CD8-positive, alpha-beta memory T cell (primary cell): ENCODE data around the gene ITGB3. TPM values are rescaled to one million over a fixed set of nuclear protein-coding genes. Genes with fewer than 3 reads are reported as not detected.

ENCODE experiments used
- CTCF ChIA-PET: fragments of 350-600 bp; sonication (Branson Sonifier 250); formaldehyde crosslinking; loops from one replicate; lab custom pipeline; 2021; ENCODE audit warnings: antibody characterized with exemption; lab: Charles Lee
- POLR2A ChIA-PET: fragments of 350-600 bp; sonication (Branson Sonifier 250); formaldehyde crosslinking; loops from one replicate; lab custom pipeline; 2021; ENCODE audit warnings: antibody characterized with exemption; lab: Charles Lee
- DNase-seq, 5 donors: peaks; one replicate each; pipeline versions ENCODE4 v3.0.0 to v3.0.0-alpha.2; 2020 to 2022; ENCODE audit warnings: mixed read lengths in 1 of 5
- H3K27ac ChIP-seq: one replicate; pipeline ENCODE4 v1.7.0; 2013; ENCODE audit warnings: low read depth, mild to moderate bottlenecking, low read length, moderate library complexity
- H3K27me3 ChIP-seq: 2 replicates; pipeline ENCODE4 v1.7.0; 2013; ENCODE audit warnings: low read length, mild to moderate bottlenecking; ENCODE audit not compliant: insufficient read depth, poor library complexity, severe bottlenecking
- H3K36me3 ChIP-seq: 2 replicates; pipeline ENCODE4 v1.7.0; 2013; ENCODE audit warnings: mild to moderate bottlenecking, low read length, moderate library complexity; ENCODE audit not compliant: insufficient read depth
- H3K4me1 ChIP-seq: 2 replicates; pipeline ENCODE4 v1.7.0; 2013; ENCODE audit warnings: mild to moderate bottlenecking, low read length, moderate library complexity; ENCODE audit not compliant: insufficient read depth
- H3K4me3 ChIP-seq: 2 replicates; pipeline ENCODE4 v1.7.0; 2013; ENCODE audit warnings: mild to moderate bottlenecking, low read length
- H3K9me3 ChIP-seq: 2 replicates; pipeline ENCODE4 v1.7.0; 2013; ENCODE audit warnings: mild to moderate bottlenecking, low read length
- H3K27ac Mint-ChIP-seq, 8 donors: one replicate each; pipeline ENCODE4 v1.8.0; 2020 to 2021; ENCODE audit warnings: mixed read lengths in 8 of 8, mild to moderate bottlenecking in 6 of 8, inconsistent platforms in 3 of 8, moderate library complexity in 3 of 8
- H3K27me3 Mint-ChIP-seq, 2 donors: one replicate each; pipeline ENCODE4 v1.8.0; 2020 to 2021; ENCODE audit warnings: mixed read lengths in 2 of 2, mild to moderate bottlenecking in 1 of 2, moderate library complexity in 1 of 2
- H3K36me3 Mint-ChIP-seq, 3 donors: one replicate each; pipeline ENCODE4 v1.8.0; 2020 to 2021; ENCODE audit warnings: mixed read lengths in 3 of 3, inconsistent platforms in 1 of 3, mild to moderate bottlenecking in 1 of 3
- H3K4me1 Mint-ChIP-seq, 3 donors: one replicate each; pipeline ENCODE4 v1.8.0; 2020 to 2021; ENCODE audit warnings: mixed read lengths in 3 of 3, inconsistent platforms in 1 of 3, mild to moderate bottlenecking in 1 of 3
- H3K4me3 Mint-ChIP-seq, 7 donors: one replicate each; pipeline ENCODE4 v1.8.0; 2020 to 2021; ENCODE audit warnings: mixed read lengths in 7 of 7, mild to moderate bottlenecking in 6 of 7, moderate library complexity in 4 of 7, inconsistent platforms in 2 of 7
- H3K9me3 Mint-ChIP-seq, 5 donors: one replicate each; pipeline ENCODE4 v1.8.0; 2020 to 2022; ENCODE audit warnings: mixed read lengths in 5 of 5, mild to moderate bottlenecking in 3 of 5, moderate library complexity in 2 of 5, inconsistent platforms in 1 of 5
- polyA plus RNA-seq: library from polyadenylated mRNA; unstranded; fragments of 300-500 nt; fragmentation: Illumina TruSeq; gene quantifications from one replicate; pipeline ENCODE4 v1.2.3, GENCODE V29; 2021
- total RNA-seq, 2 experiments: library from RNA; stranded (reverse); gene quantifications; one replicate each; pipeline ENCODE4 v1.2.3, GENCODE V29; 2021

ITGB3 gene
- total and polyA plus RNA-seq, 3 experiments from 2014 or later, result 0.07 to 0.13 TPM; not detected in 1

DNA sequence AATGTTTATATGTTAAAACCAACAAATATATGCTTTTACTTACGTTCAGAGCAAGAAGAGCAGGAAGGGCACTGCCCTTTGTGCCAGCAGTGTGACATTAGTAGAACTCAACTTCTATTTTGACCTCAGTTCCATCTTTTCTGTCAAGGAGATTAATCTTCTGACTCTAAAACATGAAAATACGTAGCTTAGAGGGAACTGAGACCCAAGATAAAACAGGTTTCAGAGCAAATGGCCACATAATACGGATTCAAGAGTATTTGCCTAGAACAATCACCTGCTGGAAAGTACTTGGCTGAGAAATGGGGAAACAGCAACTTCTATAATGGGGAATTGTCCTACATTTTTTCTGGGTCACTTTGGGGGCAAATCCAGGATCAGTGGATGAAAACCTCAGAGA lies 22.3 kb upstream of the ITGB3 start:
- Histone ChIP-seq H3K27ac (no peak overlapping the region), H3K9me3 (no peaks in the 10 kb centered on the region), H3K4me3 (no peak overlapping the region), H3K36me3 (no peaks in the 10 kb centered on the region), H3K4me1 (peaks cover 8% of the 10 kb centered on the region), H3K27me3 (no peaks in the 10 kb centered on the region)
- no peaks in the 10 kb centered on the region for H3K36me3 Mint-ChIP-seq
- H3K4me3 Mint-ChIP-seq, result no peak overlapping the region
- CTCF ChIA-PET, result interaction anchor here (3.3 kb wide), 1 partner anchor 84 kb away, joined by 16 read pairs; no protein-coding TSS in a partner anchor
- no peaks in the 10 kb centered on the region for H3K9me3 Mint-ChIP-seq
- H3K27me3 Mint-ChIP-seq, result peaks cover 3 to 6% of the 10 kb centered on the region in 2 donors
- POLR2A ChIA-PET, result interaction anchor here (1.0 kb wide), 1 partner anchor 93 kb away, joined by 4 read pairs; no protein-coding TSS in a partner anchor
- DNase-seq, result no peak
- peaks cover 10 to 15% (median 13%) of the 10 kb centered on the region in 3 donors for H3K4me1 Mint-ChIP-seq
- H3K27ac Mint-ChIP-seq, result no peak overlapping the region

DNA sequence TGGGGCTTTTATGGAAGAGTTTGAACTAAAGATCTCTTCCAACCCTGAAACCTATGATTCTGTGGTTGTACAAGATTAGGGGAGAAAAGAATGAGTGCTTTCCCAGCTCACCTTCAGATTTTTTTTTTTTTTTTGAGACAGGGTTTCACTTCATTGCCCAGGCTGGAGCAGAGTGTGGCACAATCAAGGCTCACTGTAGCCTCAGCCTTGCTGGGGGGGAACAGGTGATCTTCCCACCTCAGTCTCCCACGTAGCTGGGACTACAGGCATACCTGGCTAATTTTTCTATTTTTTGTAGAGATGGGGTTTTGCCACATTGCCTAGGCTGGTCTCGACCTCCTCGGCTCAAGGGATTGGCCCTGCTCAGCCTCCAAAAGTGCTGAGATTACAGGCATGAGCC lies 21.8 kb upstream of the ITGB3 start:
- Histone ChIP-seq H3K9me3 (no peaks in the 10 kb centered on the region), H3K27ac (no peak overlapping the region), H3K27me3 (no peaks in the 10 kb centered on the region), H3K4me1 (peaks cover 8% of the 10 kb centered on the region), H3K4me3 (no peak overlapping the region), H3K36me3 (no peaks in the 10 kb centered on the region)
- no peak for DNase-seq
- POLR2A ChIA-PET, result interaction anchor here (1.0 kb wide), 1 partner anchor 93 kb away, joined by 4 read pairs; no protein-coding TSS in a partner anchor
- Mint-ChIP-seq H3K36me3 (no peaks in the 10 kb centered on the region), H3K9me3 (no peaks in the 10 kb centered on the region), H3K27ac (no peak overlapping the region), H3K4me3 (no peak overlapping the region), H3K27me3 (peaks cover 3 to 6% of the 10 kb centered on the region in 2 donors), H3K4me1 (peaks cover 10 to 15% (median 13%) of the 10 kb centered on the region in 3 donors)
- CTCF ChIA-PET, result interaction anchor here (3.3 kb wide), 1 partner anchor 83 kb away, joined by 16 read pairs; no protein-coding TSS in a partner anchor

DNA sequence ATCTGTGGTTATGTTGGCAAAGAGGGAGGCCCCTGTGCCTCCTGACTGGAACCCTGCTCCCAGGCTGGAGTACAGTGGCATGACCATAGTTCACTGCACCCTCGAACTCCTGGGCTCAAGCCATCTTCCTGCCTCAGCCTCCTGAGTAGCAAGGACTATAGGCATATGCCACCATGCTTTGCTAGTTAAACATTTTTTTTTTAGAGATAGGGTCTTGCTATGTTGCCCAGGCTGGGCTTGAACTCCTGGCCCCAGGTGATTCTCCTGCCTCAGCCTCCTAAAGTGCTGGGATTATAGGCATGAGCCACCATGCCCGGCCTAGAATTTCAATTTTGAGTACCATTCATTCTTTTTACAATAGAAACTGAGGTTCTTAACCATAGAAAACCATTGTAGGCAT lies 21.2 kb upstream of the ITGB3 start:
- Mint-ChIP-seq H3K4me1 (peaks cover 10 to 15% (median 13%) of the 10 kb centered on the region in 3 donors), H3K27ac (no peak overlapping the region), H3K27me3 (peaks cover 3 to 6% of the 10 kb centered on the region in 2 donors), H3K4me3 (no peak overlapping the region), H3K36me3 (no peaks in the 10 kb centered on the region), H3K9me3 (no peaks in the 10 kb centered on the region)
- ChIA-PET POLR2A (interaction anchor here (0.6 kb wide), 1 partner anchor 449 kb away, joined by 6 read pairs; no protein-coding TSS in a partner anchor), CTCF (no interaction called here)
- peaks cover 8% of the 10 kb centered on the region for H3K4me1 ChIP-seq
- no peak for DNase-seq
- no peaks in the 10 kb centered on the region for H3K9me3 ChIP-seq
- no peaks in the 10 kb centered on the region for H3K36me3 ChIP-seq
- H3K4me3 ChIP-seq, result no peak overlapping the region
- no peak overlapping the region for H3K27ac ChIP-seq
- no peaks in the 10 kb centered on the region for H3K27me3 ChIP-seq

DNA sequence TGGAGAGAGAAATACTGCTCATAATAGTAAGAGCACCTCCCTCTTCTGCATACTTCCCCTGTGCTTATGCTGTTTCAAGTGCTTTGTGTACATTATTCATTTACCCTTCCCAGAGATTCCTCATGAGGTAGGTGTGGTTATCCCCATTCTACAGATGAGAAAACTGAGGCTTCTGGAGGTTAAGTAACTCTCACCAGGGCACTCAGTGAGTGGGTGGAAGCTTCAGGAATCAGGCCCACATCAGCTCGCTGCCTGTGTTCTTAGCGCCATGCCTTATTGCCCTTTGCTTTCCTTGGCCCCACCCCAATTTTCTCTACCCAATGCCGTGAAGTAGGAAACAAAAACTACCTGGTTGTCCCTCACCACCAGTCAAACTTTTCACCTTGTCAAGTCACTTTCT lies 18.1 kb upstream of the ITGB3 start:
- POLR2A ChIA-PET, result no interaction called here
- Mint-ChIP-seq H3K4me3 (no peak overlapping the region), H3K36me3 (no peaks in the 10 kb centered on the region), H3K9me3 (no peaks in the 10 kb centered on the region), H3K27ac (peak overlapping the region in 2 of 8 donors; percentile 38 to 54), H3K4me1 (peaks cover 3 to 13% (median 5%) of the 10 kb centered on the region in 3 donors), H3K27me3 (peaks cover 0 to 2% of the 10 kb centered on the region in 2 donors)
- no peak for DNase-seq
- Histone ChIP-seq H3K4me3 (no peak overlapping the region), H3K4me1 (no peaks in the 10 kb centered on the region), H3K27me3 (no peaks in the 10 kb centered on the region), H3K36me3 (no peaks in the 10 kb centered on the region), H3K9me3 (no peaks in the 10 kb centered on the region), H3K27ac (no peak overlapping the region)
- CTCF ChIA-PET, result interaction anchor here (1.2 kb wide), 1 partner anchor 30 kb away, joined by 4 read pairs; no protein-coding TSS in a partner anchor

DNA sequence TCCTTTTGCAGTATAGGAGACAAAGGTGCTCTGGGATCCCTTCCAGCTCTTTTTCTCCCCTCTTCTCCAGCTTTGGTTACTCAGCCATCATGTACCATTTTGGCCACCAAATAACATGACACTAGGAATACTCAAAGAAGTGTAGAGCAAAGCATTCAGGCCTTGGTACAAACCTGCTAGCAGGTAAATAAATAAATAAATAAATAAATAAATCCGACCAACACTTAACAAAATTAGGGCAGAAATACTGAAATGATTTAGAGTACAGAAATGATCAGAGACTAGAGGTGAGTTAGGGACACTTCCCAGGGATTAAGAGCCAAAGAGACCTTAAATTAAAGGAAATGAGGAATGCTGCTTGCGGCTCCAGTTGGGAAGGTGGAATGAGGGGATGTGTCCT lies 17.7 kb upstream of the ITGB3 start:
- ChIA-PET POLR2A (no interaction called here), CTCF (interaction anchor here (1.2 kb wide), 1 partner anchor 30 kb away, joined by 4 read pairs; no protein-coding TSS in a partner anchor)
- Mint-ChIP-seq H3K4me1 (peaks cover 5 to 13% (median 5%) of the 10 kb centered on the region in 3 donors), H3K27ac (peak overlapping the region in 1 of 8 donors; percentile 54), H3K9me3 (no peaks in the 10 kb centered on the region), H3K4me3 (no peak overlapping the region), H3K27me3 (no peaks in the 10 kb centered on the region), H3K36me3 (no peaks in the 10 kb centered on the region)
- H3K9me3 ChIP-seq, result no peaks in the 10 kb centered on the region
- H3K4me3 ChIP-seq, result no peak overlapping the region
- DNase-seq, result no peak
- H3K27ac ChIP-seq, result no peak overlapping the region
- H3K27me3 ChIP-seq, result no peaks in the 10 kb centered on the region
- H3K4me1 ChIP-seq, result no peaks in the 10 kb centered on the region
- H3K36me3 ChIP-seq, result no peaks in the 10 kb centered on the region

DNA sequence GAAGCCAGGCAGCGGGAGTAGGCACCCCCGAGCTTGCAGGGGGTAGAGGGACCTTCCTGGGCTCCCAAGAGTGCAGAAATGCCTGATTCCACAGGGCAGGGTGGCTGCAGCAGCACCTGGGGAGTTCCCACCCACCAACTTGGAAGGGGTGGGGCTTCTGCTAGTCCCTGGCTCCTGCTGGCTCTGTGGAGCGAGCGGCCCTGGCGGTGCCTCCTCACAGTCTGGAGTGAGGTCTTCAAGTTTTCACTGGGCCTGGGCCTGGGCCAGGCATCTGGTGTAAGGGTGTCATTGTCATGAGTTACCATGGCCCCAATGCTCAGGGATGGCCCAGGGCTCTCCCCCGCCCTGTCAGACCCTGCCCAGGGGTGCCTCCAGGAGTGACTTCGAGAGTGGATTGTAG lies 15.8 kb upstream of the ITGB3 start:
- CTCF ChIA-PET, result no interaction called here

DNA sequence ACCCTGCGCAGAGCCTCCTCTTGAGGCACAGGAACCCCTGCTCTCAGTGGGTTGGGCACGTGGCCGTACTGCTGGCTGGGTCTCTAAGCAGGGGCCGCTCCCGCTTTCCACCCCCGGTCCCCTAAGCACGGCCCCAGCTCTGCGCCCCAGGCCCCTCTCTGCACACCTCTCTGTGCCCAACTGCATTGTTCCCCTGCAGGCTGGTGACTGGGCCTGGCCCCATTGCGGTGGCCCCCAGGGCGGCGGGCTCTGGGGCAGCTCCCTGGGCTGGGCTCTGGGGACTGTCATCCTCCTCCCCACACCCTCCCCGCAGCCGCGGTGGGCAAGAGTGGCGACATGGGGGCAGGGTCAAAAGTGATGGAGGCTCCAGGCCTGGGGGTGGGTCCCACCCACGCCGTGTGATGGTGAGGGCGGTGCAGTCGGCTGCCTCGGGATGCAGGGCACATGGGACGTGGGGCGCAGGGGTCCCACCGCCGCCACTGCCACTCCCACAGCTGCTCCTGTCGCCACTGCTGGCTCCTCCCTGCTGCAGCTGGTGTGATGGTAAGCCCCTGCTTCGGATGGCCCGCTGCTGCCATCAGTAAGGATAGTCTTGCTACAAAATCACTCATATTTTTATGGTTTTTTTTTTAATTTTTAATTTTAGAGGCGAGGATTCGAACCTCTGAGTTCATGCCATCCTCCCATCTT lies 15.2 kb upstream of the ITGB3 start:
- Histone ChIP-seq H3K27ac (no peak overlapping the region), H3K4me3 (no peak overlapping the region), H3K27me3 (no peaks in the 10 kb centered on the region), H3K9me3 (no peaks in the 10 kb centered on the region), H3K4me1 (no peaks in the 10 kb centered on the region), H3K36me3 (no peaks in the 10 kb centered on the region)
- DNase-seq, result no peak
- peaks cover 5 to 13% (median 5%) of the 10 kb centered on the region in 3 donors for H3K4me1 Mint-ChIP-seq
- no peak overlapping the region for H3K4me3 Mint-ChIP-seq
- CTCF ChIA-PET, result no interaction called here
- no peaks in the 10 kb centered on the region for H3K9me3 Mint-ChIP-seq
- POLR2A ChIA-PET, result no interaction called here
- H3K36me3 Mint-ChIP-seq, result no peaks in the 10 kb centered on the region
- no peak overlapping the region for H3K27ac Mint-ChIP-seq
- peaks cover 0 to under 1% of the 10 kb centered on the region in 2 donors for H3K27me3 Mint-ChIP-seq

More for the DNA sequence above, 15.8 kb upstream of the ITGB3 start:
- no peak for DNase-seq
- no peak overlapping the region for H3K4me3 ChIP-seq
- no peaks in the 10 kb centered on the region for H3K9me3 ChIP-seq
- Mint-ChIP-seq H3K4me1 (peaks cover 5 to 13% (median 5%) of the 10 kb centered on the region in 3 donors), H3K4me3 (no peak overlapping the region), H3K27ac (no peak overlapping the region), H3K9me3 (no peaks in the 10 kb centered on the region), H3K27me3 (no peaks in the 10 kb centered on the region), H3K36me3 (no peaks in the 10 kb centered on the region)
- POLR2A ChIA-PET, result no interaction called here
- H3K36me3 ChIP-seq, result no peaks in the 10 kb centered on the region
- no peaks in the 10 kb centered on the region for H3K4me1 ChIP-seq
- H3K27me3 ChIP-seq, result no peaks in the 10 kb centered on the region
- H3K27ac ChIP-seq, result no peak overlapping the region

DNA sequence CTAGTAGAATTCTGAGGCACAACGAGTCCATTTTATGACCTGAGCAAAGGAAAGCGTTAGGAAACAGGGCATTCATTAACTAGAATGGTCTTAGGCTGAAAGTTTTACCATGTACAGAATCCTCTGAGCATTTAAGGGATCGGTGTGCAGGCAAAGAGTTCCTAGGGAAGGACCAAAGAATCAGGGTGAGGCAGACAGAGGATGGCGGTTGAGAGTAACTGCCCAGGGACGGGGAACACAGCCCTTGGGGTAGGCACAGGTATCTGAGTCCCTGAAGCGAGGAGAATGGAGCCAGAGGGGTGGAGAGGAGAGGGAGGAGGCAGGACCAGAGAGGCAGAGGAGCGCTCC lies 14.0 kb upstream of the ITGB3 start:
- no peak overlapping the region for H3K4me3 ChIP-seq
- H3K27ac Mint-ChIP-seq, result peak overlapping the region in 1 of 8 donors; percentile 1
- CTCF ChIA-PET, result no interaction called here

More for the DNA sequence above, 14.0 kb upstream of the ITGB3 start:
- Mint-ChIP-seq H3K4me3 (no peak overlapping the region), H3K4me1 (peaks cover 5 to 13% (median 5%) of the 10 kb centered on the region in 3 donors), H3K27me3 (peaks cover 4 to 5% of the 10 kb centered on the region in 2 donors), H3K9me3 (no peaks in the 10 kb centered on the region), H3K36me3 (no peaks in the 10 kb centered on the region)
- H3K27ac ChIP-seq, result no peak overlapping the region
- POLR2A ChIA-PET, result no interaction called here
- no peaks in the 10 kb centered on the region for H3K36me3 ChIP-seq
- H3K27me3 ChIP-seq, result no peaks in the 10 kb centered on the region
- DNase-seq, result no peak
- H3K4me1 ChIP-seq, result no peaks in the 10 kb centered on the region
- no peaks in the 10 kb centered on the region for H3K9me3 ChIP-seq
